Dermis microvascular lymphatic vessel endothelial cell (primary cell): Measurements from ENCODE around the gene GNAI1. TPM values are rescaled to one million over a fixed set of nuclear protein-coding genes. Genes with fewer than 3 reads are reported as not detected.

Experiments used
- DNase-seq, 2 donors: peaks; one replicate each; pipeline versions ENCODE4 v3.0.0 to v3.0.0-alpha.2; 2010; ENCODE audit warnings: low read depth in 2 of 2
- total RNA-seq: library from RNA; depleted of rRNA; stranded (reverse); fragments of >200 nt; gene quantifications from 2 replicates; pipeline ENCODE4 v1.2.1, GENCODE V29; 2014

Gene GNAI1
- total RNA-seq, 1 donor from 2014 or later: 15.0 TPM

- no peak for DNase-seq
Measured at GRCh38 chr7:80132594-80132993, 2.0 kb upstream of the GNAI1 start.

DNA sequence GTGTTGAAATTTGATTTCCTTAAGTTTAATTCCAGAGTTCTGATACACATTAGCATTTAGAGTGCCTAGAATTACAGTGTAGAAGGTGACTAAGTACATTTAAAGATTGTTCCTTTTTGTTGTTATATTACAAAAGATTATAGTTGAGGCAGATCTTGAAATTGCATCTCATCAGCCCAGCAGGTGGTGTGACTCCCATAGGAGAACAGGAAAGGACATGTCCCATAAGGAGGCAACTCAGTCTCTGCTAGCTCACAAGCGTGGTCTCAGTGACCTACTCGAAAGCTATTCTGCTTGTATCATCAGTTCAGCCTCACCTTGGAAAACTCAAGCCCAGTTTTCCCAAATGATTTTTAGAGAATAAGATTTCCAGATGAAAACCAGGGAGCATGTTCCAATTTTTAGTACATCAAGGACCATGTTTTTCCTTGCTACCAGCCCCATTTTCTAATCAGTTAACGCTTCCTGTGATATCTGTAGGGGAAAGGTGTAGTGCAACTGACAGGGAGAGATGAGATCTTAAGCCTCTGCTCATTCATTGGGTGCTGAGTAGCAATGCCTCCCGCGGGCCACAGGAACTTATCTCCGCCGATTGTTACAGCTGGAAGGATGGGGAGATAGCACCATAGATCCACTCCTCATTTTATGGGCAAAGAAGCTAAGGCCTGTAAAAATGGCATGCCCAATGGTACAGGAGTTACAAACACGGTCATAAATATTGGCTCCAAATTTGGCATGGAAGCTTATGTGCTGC, 1.1 kb upstream of the GNAI1 start:
- peak in 1 of 2 donors; percentile 23 for DNase-seq

- no peak for DNase-seq
Measured at GRCh38 chr7:80134115-80134535, 506 bp upstream of the GNAI1 start.

DNA sequence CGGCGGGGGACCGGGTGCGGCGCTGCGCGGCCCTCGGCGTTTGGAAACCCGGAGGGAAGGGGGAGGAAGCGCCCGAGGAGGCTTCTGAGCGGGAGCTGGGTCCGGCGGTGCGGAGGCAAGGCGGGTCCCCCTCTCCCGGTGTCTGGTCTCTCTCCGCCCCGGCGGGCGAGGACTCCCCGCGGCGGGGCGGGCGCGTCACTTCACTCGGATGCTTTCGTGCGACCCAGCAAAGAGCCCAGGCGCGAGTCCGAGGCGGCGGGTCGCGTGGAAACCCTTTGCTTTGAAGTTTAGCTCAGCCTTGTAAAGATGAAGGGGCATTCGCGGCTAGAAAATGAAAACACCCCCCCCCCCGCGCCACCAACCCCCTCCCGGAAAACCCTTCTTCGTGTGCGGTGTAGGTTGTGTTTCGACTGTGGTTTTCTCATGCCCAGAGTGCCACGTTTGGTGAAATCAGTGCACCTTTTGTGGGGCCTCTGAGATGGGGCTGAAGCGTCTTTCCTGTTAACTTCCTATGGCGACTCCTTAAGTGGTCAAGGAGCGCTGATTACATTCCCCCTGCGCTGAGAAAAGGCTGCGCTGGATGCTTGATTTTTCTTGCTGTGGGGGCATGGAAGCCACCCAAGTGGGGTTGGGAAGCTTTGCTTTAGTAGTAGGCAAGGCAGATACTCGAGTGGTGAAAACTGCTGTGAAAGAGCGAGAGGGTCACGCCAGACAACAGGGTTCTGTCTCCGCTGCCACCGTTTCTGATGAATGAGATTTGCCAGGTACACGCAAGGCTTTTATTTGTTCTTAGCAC, 876 bp downstream of the GNAI1 start:
- peak in 1 of 2 donors; percentile 30 for DNase-seq

GRCh38 chr7:80136261-80137055, 1.8 kb downstream of the GNAI1 start:
- peak in 1 of 2 donors; percentile 29 for DNase-seq

DNA sequence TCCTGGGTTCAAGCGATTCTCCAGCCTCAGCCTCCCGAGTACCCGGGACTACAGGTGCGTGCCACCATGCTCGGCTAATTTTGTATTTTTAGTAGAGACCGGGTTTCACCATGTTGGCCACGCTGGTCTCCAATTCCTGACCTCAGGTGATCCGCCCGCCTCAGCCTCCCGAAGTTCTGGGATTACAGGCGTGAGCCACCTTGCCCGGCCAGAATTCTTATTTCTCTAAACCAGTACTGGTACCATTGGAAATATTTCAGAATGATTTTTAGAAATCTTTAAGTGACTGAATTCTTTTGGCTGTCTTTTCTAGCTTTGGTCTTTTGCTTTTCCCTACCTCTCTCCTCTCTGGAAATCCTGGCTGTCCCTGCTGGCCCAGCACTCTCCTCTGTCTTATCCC, 2.8 kb downstream of the GNAI1 start:
- DNase-seq: no peak

GRCh38 chr7:80139236-80139635, 4.6 kb downstream of the GNAI1 start:
- DNase-seq: no peak

DNA sequence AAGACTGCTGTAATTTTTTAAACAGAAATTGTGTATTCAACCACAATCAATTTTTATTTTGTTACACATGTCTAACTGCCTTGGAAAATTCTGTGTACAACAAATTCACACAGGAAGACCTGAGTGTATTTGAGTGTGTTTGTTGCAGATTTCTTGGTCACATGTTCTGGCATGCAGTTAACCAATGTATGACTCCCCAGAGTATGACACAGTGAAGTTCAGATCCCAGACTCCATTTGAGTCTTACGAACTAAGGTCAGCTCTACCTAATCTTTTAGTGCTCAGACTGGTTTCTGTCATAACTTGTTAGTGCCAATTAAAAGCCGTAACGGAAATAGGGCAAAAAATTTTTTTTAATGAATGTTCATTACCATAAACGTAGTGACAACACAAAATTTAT, 5.8 kb downstream of the GNAI1 start:
- DNase-seq: no peak

DNA sequence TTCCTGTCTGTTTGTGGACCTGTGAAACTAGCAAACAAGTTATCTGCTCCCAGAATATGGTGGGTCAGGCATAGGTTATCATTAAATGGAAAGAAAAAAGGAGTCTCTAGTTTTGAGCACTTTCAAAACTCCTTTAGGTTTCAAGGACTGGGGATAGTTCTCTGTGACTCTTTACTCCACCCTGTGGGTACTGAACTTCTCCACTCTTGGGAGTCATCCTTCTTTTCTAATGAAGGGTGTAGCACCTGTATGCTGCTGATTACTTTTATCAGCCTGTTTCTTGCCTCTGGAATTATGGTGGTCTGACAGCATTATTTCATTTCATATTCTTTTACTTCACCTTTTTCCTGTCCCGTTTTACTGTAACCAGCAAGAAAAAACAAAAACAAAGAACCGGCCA, 6.7 kb downstream of the GNAI1 start:
- no peak for DNase-seq

GRCh38 chr7:80142853-80143580, 8.4 kb downstream of the GNAI1 start:
- no peak for DNase-seq

DNA sequence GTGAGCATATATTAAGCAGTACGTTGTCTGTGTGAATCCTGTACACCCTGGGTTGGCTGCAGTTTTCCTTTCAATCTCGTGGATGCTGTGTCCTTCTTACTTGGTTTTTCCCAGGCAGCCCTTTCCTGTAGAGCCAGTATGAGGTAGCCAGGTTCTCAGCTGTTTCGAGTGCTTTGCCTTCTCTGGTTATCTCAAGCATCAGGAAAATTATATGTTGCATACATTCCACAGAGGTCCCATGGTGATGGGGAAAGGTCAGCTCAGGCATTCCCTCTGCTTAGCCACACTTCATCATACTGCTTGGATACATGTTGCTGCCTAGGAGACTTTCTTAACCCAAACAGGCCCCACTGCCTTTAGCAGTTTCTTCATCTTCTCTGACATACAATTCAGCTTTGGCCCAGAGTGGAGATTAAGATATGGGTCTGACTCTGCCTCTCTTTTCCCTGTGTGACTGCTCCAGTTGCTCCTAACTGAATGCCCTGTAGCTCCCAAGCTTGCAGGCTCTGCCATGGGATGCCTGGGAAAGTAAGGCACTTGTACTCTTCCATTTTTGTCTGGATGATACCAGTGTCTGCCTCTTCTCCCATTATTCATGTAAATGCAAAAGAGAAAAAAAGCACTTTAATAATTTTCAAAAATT, 11.3 kb downstream of the GNAI1 start:
- no peak for DNase-seq

- no peak for DNase-seq
Measured at GRCh38 chr7:80146545-80147182, 12.0 kb downstream of the GNAI1 start.

GRCh38 chr7:80147543-80148391, 13.1 kb downstream of the GNAI1 start:
- DNase-seq: no peak

DNA sequence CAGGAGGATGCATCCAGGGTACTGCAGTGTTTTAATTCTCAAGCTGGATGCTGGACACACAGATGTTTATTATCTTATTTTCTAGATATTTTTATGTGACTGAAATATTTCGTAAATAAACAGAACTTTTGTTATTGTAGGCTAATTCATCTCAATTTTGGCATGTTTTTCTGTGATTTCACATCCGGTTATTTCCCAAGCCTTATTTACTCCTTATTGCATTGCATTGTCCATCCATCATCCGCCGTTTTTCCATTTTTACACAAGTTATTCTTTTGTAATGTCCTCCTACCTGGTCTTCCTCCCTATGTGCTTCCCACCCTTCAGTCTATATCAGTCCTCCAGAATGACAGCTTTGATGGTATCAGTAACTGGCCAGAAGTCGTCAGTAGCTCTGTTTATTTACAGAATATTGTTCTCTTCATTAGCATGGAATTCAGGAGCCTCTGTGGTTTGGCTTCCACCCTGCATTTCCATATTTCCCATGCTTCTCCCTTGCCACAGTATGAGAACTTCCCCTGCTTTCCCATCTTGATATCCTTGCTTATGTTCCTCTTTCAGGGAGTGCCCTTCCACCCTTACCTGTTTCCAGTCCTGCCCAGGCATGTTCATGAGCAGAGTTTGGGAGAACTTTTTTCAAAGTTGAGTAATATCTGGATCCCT, 16.1 kb downstream of the GNAI1 start:
- no peak for DNase-seq

- DNase-seq: no peak
Measured at GRCh38 chr7:80151274-80151665, 16.6 kb downstream of the GNAI1 start.

GRCh38 chr7:80153446-80153845, 18.8 kb downstream of the GNAI1 start:
- DNase-seq: no peak

GRCh38 chr7:80154656-80155333, 20.2 kb downstream of the GNAI1 start:
- peak in 1 of 2 donors; percentile 20 for DNase-seq

GRCh38 chr7:80155374-80155773, 20.7 kb downstream of the GNAI1 start:
- DNase-seq: no peak
